Activated T-helper 1 cell treated with anti-CD3 and anti-CD28 coated beads, Interleukin-12 subunit alpha, Interleukin-12 subunit beta, Interleukin-2, Interleukin-4 antibody, amounts not matched to agents 30 ng/mL and 10 ng/mL and 1 ng/mL, durations not matched to agents 14 hours and 24 hours and 36 hours (primary cell): ENCODE results near the gene CCDC33. TPM values are rescaled to one million over a fixed set of nuclear protein-coding genes. Genes with fewer than 3 reads are reported as not detected.

ENCODE experiments used
- DNase-seq: peaks from one replicate; pipeline ENCODE4 v3.0.0; 2021; ENCODE audit warnings: low spot score
- H3K27ac Mint-ChIP-seq: one replicate; pipeline ENCODE4 v1.8.0; 2021; ENCODE audit warnings: mild to moderate bottlenecking, mixed read lengths
- H3K27me3 Mint-ChIP-seq: one replicate; pipeline ENCODE4 v1.8.0; 2022; ENCODE audit warnings: mild to moderate bottlenecking, moderate library complexity, mixed read lengths; ENCODE audit not compliant: insufficient read depth
- H3K36me3 Mint-ChIP-seq: one replicate; pipeline ENCODE4 v1.8.0; 2021; ENCODE audit warnings: low read depth, mixed read lengths
- H3K4me1 Mint-ChIP-seq: one replicate; pipeline ENCODE4 v1.8.0; 2021; ENCODE audit warnings: low read depth, mixed read lengths
- H3K4me3 Mint-ChIP-seq: one replicate; pipeline ENCODE4 v1.8.0; 2021; ENCODE audit warnings: mild to moderate bottlenecking, moderate library complexity, mixed read lengths
- H3K9me3 Mint-ChIP-seq: one replicate; pipeline ENCODE4 v1.8.0; 2021; ENCODE audit warnings: mixed read lengths
- intact Hi-C: fragments of 100-400 bp; cut with micrococcal nuclease; formaldehyde crosslinking; loops from one replicate; pipeline ENCODE4 v1.15.1; 2024
- total RNA-seq: library from RNA; stranded (reverse); gene quantifications from 2 replicates; pipeline ENCODE4 v1.2.3, GENCODE V29; 2022

The CCDC33 gene
- total RNA-seq, 1 donor from 2014 or later, result not detected

- Mint-ChIP-seq H3K36me3 (no peaks in the 10 kb centered on the region), H3K27me3 (peaks cover 22% of the 10 kb centered on the region), H3K4me3 (no peak overlapping the region), H3K9me3 (no peaks in the 10 kb centered on the region), H3K27ac (no peak overlapping the region), H3K4me1 (no peaks in the 10 kb centered on the region)
- no peak for DNase-seq
- intact Hi-C loops, result loop anchor here (1.0 kb wide), 1 partner anchor 23 kb away; no protein-coding TSS in a partner anchor
These were observed 9.2 kb upstream of the CCDC33 start for GRCh38 chr15:74226761-74227540.

GRCh38 chr15:74227968-74228722, 8.0 kb upstream of the CCDC33 start:
- H3K36me3 Mint-ChIP-seq, result no peaks in the 10 kb centered on the region
- peaks cover 17% of the 10 kb centered on the region for H3K27me3 Mint-ChIP-seq
- no peak overlapping the region for H3K4me3 Mint-ChIP-seq
- H3K4me1 Mint-ChIP-seq, result no peaks in the 10 kb centered on the region
- intact Hi-C loops, result no loop called here
- H3K27ac Mint-ChIP-seq, result no peak overlapping the region
- no peaks in the 10 kb centered on the region for H3K9me3 Mint-ChIP-seq
- no peak for DNase-seq

DNA sequence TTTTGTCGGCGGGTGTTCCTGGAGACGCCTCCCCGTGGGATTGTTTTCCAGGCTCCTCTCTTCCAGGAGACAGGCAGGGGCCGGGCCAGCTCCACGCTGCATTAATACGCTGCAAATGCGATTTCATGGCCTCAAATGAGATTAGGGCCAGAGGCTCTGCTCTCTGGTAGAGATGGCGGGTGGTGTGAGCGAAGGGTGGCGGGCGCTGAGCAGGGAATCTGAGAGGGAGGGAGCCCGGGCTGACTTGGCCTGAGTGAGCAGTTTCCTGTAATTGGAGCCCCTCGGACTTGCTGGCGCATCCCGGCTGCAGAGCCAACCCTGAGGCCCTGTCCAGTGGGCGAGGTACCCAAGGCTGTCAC, 7.4 kb upstream of the CCDC33 start:
- no peaks in the 10 kb centered on the region for H3K9me3 Mint-ChIP-seq
- no peaks in the 10 kb centered on the region for H3K4me1 Mint-ChIP-seq
- no peak overlapping the region for H3K4me3 Mint-ChIP-seq
- DNase-seq, result no peak
- no peak overlapping the region for H3K27ac Mint-ChIP-seq
- peaks cover 11% of the 10 kb centered on the region for H3K27me3 Mint-ChIP-seq
- intact Hi-C loops, result no loop called here
- no peaks in the 10 kb centered on the region for H3K36me3 Mint-ChIP-seq

- no peak overlapping the region for H3K27ac Mint-ChIP-seq
- peaks cover 4% of the 10 kb centered on the region for H3K27me3 Mint-ChIP-seq
- H3K4me3 Mint-ChIP-seq, result no peak overlapping the region
- no peaks in the 10 kb centered on the region for H3K9me3 Mint-ChIP-seq
- no peaks in the 10 kb centered on the region for H3K4me1 Mint-ChIP-seq
- intact Hi-C loops, result no loop called here
- no peaks in the 10 kb centered on the region for H3K36me3 Mint-ChIP-seq
- DNase-seq, result no peak
These were observed 6.4 kb upstream of the CCDC33 start for GRCh38 chr15:74229686-74230085.

DNA sequence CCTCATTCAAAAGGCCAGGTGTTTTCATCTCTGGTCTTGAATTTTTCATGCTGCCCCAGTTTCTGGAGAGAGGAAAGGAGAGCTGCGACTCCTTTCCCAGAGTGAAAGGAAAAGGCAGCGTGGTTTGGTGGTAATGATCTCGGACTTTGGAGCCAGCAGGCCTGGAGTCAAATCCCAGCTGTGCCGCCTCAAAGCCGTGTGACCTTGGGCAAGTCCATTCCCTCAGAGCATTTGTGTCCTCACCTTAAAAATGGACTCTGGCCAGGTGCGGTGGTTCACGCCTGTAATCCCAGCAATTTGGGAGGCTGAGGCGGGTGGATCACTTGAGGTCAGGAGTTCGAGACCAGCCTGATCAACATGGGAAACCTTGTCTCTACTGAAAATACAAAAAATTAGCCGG, 4.7 kb upstream of the CCDC33 start:
- no peaks in the 10 kb centered on the region for H3K36me3 Mint-ChIP-seq
- no peaks in the 10 kb centered on the region for H3K9me3 Mint-ChIP-seq
- H3K4me1 Mint-ChIP-seq, result no peaks in the 10 kb centered on the region
- intact Hi-C loops, result no loop called here
- no peak for DNase-seq
- no peak overlapping the region for H3K4me3 Mint-ChIP-seq
- peaks cover 3% of the 10 kb centered on the region for H3K27me3 Mint-ChIP-seq
- H3K27ac Mint-ChIP-seq, result no peak overlapping the region

- intact Hi-C loops, result no loop called here
- H3K4me3 Mint-ChIP-seq, result no peak overlapping the region
- H3K36me3 Mint-ChIP-seq, result no peaks in the 10 kb centered on the region
- H3K9me3 Mint-ChIP-seq, result no peaks in the 10 kb centered on the region
- DNase-seq, result no peak
- peaks cover 5% of the 10 kb centered on the region for H3K27me3 Mint-ChIP-seq
- H3K4me1 Mint-ChIP-seq, result no peaks in the 10 kb centered on the region
- no peak overlapping the region for H3K27ac Mint-ChIP-seq
These were observed 2.8 kb upstream of the CCDC33 start for GRCh38 chr15:74233373-74233772.

GRCh38 chr15:74233851-74234597, 2.1 kb upstream of the CCDC33 start:
- no peak overlapping the region for H3K4me3 Mint-ChIP-seq
- peaks cover 5% of the 10 kb centered on the region for H3K27me3 Mint-ChIP-seq
- intact Hi-C loops, result no loop called here
- DNase-seq, result no peak
- H3K27ac Mint-ChIP-seq, result no peak overlapping the region
- no peaks in the 10 kb centered on the region for H3K9me3 Mint-ChIP-seq
- no peaks in the 10 kb centered on the region for H3K4me1 Mint-ChIP-seq
- no peaks in the 10 kb centered on the region for H3K36me3 Mint-ChIP-seq

GRCh38 chr15:74234598-74234875, 1.6 kb upstream of the CCDC33 start:
- H3K4me3 Mint-ChIP-seq, result no peak overlapping the region
- H3K27me3 Mint-ChIP-seq, result peaks cover 5% of the 10 kb centered on the region
- no peaks in the 10 kb centered on the region for H3K9me3 Mint-ChIP-seq
- no peaks in the 10 kb centered on the region for H3K4me1 Mint-ChIP-seq
- no peak overlapping the region for H3K27ac Mint-ChIP-seq
- DNase-seq, result no peak
- no peaks in the 10 kb centered on the region for H3K36me3 Mint-ChIP-seq
- intact Hi-C loops, result no loop called here

DNA sequence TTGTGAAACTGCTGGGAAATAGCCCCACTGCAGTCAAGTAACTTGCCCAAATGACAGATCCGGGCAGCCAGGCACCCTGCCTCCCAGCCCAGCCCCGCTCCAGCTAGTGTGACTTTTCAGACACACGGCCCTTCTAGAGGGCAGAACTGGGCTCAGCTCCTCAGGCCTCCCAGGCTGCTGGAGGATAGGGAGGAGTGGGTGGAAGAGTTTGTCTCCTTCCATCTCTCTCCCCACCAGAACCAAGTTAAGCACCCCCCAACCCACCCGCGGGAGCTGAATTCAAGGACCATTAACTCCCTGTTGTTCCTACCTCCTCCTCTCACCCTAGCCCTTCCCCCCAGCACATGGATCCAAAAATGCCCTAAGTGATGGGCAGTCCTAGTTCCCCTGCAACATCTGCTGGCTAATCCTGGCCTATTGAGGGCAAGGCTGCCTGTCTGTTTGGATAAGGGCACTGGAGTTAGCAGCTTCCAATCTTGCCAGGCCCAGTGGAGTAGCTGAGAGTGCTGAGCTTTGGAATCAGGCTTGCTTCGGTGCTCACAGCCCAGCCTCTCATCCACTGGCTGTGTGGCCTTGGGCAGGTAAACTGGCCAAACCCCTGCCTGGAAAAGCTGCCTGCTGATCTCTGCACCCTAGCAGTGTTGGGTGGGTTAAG, 3.1 kb downstream of the CCDC33 start:
- intact Hi-C loops, result no loop called here
- Mint-ChIP-seq H3K4me3 (no peak overlapping the region), H3K27ac (no peak overlapping the region), H3K9me3 (no peaks in the 10 kb centered on the region), H3K36me3 (no peaks in the 10 kb centered on the region), H3K27me3 (peaks cover 10% of the 10 kb centered on the region), H3K4me1 (no peaks in the 10 kb centered on the region)
- DNase-seq, result no peak

GRCh38 chr15:74240002-74240568, 4.0 kb downstream of the CCDC33 start:
- no peaks in the 10 kb centered on the region for H3K4me1 Mint-ChIP-seq
- no peaks in the 10 kb centered on the region for H3K36me3 Mint-ChIP-seq
- H3K27me3 Mint-ChIP-seq, result peaks cover 16% of the 10 kb centered on the region
- H3K9me3 Mint-ChIP-seq, result no peaks in the 10 kb centered on the region
- H3K4me3 Mint-ChIP-seq, result no peak overlapping the region
- intact Hi-C loops, result no loop called here
- no peak overlapping the region for H3K27ac Mint-ChIP-seq
- no peak for DNase-seq

DNA sequence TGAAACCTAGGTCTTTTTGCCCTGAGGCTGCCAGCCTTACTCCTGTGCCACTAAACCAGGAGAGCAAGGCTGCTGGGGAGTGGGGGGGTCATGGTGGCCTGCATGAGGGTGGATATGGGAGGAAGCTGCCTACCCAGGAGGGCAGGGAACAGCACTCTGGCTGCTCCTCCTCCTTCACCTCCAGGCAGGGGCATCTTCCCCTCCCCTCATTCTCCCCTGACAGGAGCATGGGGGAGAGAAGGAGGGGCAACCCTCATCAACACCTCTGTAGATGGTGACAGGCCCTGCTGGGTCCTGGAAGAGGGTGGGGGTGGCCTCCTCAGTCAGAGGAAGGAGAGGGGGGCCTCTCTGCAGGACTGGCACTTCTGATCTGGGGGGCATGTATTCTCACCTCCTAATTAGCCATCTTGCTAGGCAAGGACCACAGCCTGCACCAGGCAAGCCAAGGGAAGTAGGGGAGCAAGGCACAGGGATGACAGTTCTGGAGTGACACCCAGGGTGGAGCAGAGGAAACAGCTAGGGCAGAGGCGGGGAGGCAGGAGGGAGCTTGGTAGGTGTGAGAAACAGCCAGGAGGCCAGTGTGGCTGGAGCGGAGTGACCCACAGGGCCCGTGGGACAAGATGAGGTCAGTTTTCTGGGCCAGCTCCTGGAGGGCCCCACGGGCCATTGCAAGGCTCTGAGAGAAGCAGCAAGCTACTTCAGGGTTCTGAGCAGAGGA, 4.9 kb downstream of the CCDC33 start:
- no peak overlapping the region for H3K27ac Mint-ChIP-seq
- intact Hi-C loops, result no loop called here
- H3K4me1 Mint-ChIP-seq, result no peaks in the 10 kb centered on the region
- H3K4me3 Mint-ChIP-seq, result no peak overlapping the region
- no peaks in the 10 kb centered on the region for H3K36me3 Mint-ChIP-seq
- DNase-seq, result no peak
- no peaks in the 10 kb centered on the region for H3K9me3 Mint-ChIP-seq
- H3K27me3 Mint-ChIP-seq, result peaks cover 19% of the 10 kb centered on the region

DNA sequence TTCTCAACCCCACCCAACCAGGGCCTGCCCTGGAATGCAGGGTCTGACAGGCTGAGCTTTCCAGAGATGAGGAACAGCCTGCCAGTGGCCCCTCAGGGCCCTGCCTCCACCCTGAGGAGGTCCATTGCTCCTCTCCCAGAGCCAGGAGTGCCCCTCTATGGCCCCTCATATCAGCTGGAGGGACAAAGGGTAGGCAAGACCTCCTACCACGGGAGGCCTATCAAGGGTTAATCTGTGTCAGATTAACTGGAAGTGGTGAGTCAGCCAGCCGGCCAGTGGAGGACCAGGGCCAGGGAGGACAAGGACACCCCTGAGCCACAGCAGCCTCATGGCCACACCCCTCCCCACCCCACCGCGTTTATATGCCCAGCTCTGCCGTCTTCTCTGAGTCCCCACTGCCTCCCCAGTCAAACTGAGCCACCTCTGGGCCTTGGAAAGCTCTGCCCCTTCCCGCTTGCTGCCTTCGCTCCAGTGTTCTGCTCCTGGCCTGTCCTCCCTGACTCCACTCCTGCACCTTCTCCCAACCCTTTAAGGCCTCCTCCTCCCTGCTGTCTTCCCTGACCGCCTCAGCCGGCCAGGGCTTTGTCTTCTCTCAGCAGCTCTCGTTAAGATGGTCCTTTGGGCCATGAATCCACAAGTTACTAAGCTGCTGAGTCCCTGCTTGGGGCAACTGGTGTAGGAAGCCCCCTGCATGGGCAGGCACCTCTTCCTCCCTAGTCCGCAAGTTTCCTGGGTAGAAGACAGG, 6.5 kb downstream of the CCDC33 start:
- Mint-ChIP-seq H3K4me3 (no peak overlapping the region), H3K27me3 (peaks cover 26% of the 10 kb centered on the region), H3K27ac (no peak overlapping the region), H3K9me3 (no peaks in the 10 kb centered on the region), H3K36me3 (no peaks in the 10 kb centered on the region), H3K4me1 (no peaks in the 10 kb centered on the region)
- DNase-seq, result no peak
- intact Hi-C loops, result no loop called here
